Sigmoid colon (tissue), 7 donors: ENCODE measurements around the gene CPSF7. TPM values are rescaled to one million over a fixed set of nuclear protein-coding genes. Genes with fewer than 3 reads are reported as not detected.
A peak's percentile ranks its signal among the peaks of the same experiment; 100 is the strongest.

Source experiments
- DNase-seq: peaks from one replicate; pipeline ENCODE4 v3.0.0-alpha.2; 2019
- H3K27ac ChIP-seq, 4 donors: fragments of 200-600 bp; sonication (generic); one replicate each; pipeline ENCODE4 v1.5.1; 2016 to 2019; ENCODE audit warnings: mild to moderate bottlenecking in 1 of 4
- H3K27me3 ChIP-seq, 3 donors: fragments of 200-600 bp; sonication (generic); one replicate each; pipeline ENCODE4 v1.5.1; 2019; ENCODE audit warnings: mild to moderate bottlenecking in 1 of 3
- H3K36me3 ChIP-seq, 4 donors: fragments of 200-600 bp; sonication (generic); one replicate each; pipeline ENCODE4 v1.5.1; 2016 to 2019
- H3K4me1 ChIP-seq, 4 donors: fragments of 200-600 bp; sonication (generic); one replicate each; pipeline ENCODE4 v1.5.1; 2017 to 2019
- H3K4me3 ChIP-seq, 4 donors: fragments of 200-600 bp; sonication (generic); one replicate each; pipeline ENCODE4 v1.5.1; 2017 to 2019; ENCODE audit warnings: mild to moderate bottlenecking in 2 of 4, moderate library complexity in 1 of 4
- H3K9me3 ChIP-seq, 4 donors: fragments of 200-600 bp in 3 of 4; sonication (generic) in 3 of 4; one replicate each; pipeline versions ENCODE4 v1.5.1 to v1.6.1; 2013 to 2019
- EP300 ChIP-seq, 4 donors: sonication (generic); formaldehyde crosslinking; IDR thresholded peaks; one replicate each; pipeline ENCODE4 v1.6.1; 2017; ENCODE audit warnings: antibody characterized with exemption in 4 of 4
- POLR2A ChIP-seq, 2 donors: fragments of 450-650 bp; IDR thresholded peaks; one replicate each; pipeline ENCODE4 v1.6.1; 2016; ENCODE audit warnings: antibody characterized with exemption in 2 of 2, mild to moderate bottlenecking in 2 of 2, moderate library complexity in 2 of 2
- POLR2AphosphoS5 ChIP-seq, 4 donors: sonication (generic); formaldehyde crosslinking; IDR thresholded peaks; one replicate each; pipeline ENCODE4 v1.6.1; 2017; ENCODE audit warnings: antibody characterized with exemption in 4 of 4
- WGBS, 2 donors: extraction: QIAGEN DNeasy Blood & Tissue Kit; methylation state at CpG; one replicate each; pipeline ENCODE4 v1.1.7; 2013; 5-methylcytosine and 5-hydroxymethylcytosine counted together
- intact Hi-C: fragments of 100-400 bp; cut with DNase I; formaldehyde crosslinking; loops from one replicate; pipeline ENCODE4 v1.15.1; 2023
- polyA plus RNA-seq, 3 donors: library from polyadenylated mRNA; stranded (reverse); fragments of 200-250 nt; gene quantifications; one replicate each; pipeline ENCODE4 v1.2.3, GENCODE V29; 2013
- total RNA-seq, 4 donors: library from RNA; depleted of rRNA; stranded (reverse); fragments of >200 nt; gene quantifications; one replicate each; pipeline ENCODE4 v1.1.0, GENCODE V29; 2016
- TF ChIP-seq, protein P1 (sequence below), 4 experiments: fragments of 450-650 bp in 3 of 4; fragments of 200-600 bp in 1 of 4; IDR thresholded peaks; one replicate each; pipeline ENCODE4 v1.5.1; 2016 to 2019; ENCODE audit warnings: antibody characterized with exemption in 4 of 4, mild to moderate bottlenecking in 3 of 4, moderate library complexity in 2 of 4
- donor health status: healthy with polysubstance abuse.
- donor health status: Bipolar disorder and iron deficiency.
- donor health status: healthy.

The CPSF7 gene
- total and polyA plus RNA-seq, 7 donors: 18.0 to 48.4 (median 41.5) TPM

GRCh38 chr11:61369372-61370348 is 60.1 kb downstream of the CPSF7 start:
- intact Hi-C loops: no loop called here
- DNase-seq: peak; percentile 76
- no peaks in the 10 kb centered on the region for H3K4me1 ChIP-seq
- no peak overlapping the region for H3K27ac ChIP-seq
- H3K4me3 ChIP-seq: no peak overlapping the region
- TF ChIP-seq POLR2A (IDR thresholded peaks at IDR 0.05): no peak
- TF ChIP-seq POLR2AphosphoS5 (IDR thresholded peaks at IDR 0.05): peak in 3 of 4 donors; percentile 11 to 27 (median 16)
- TF ChIP-seq, protein P1, sequence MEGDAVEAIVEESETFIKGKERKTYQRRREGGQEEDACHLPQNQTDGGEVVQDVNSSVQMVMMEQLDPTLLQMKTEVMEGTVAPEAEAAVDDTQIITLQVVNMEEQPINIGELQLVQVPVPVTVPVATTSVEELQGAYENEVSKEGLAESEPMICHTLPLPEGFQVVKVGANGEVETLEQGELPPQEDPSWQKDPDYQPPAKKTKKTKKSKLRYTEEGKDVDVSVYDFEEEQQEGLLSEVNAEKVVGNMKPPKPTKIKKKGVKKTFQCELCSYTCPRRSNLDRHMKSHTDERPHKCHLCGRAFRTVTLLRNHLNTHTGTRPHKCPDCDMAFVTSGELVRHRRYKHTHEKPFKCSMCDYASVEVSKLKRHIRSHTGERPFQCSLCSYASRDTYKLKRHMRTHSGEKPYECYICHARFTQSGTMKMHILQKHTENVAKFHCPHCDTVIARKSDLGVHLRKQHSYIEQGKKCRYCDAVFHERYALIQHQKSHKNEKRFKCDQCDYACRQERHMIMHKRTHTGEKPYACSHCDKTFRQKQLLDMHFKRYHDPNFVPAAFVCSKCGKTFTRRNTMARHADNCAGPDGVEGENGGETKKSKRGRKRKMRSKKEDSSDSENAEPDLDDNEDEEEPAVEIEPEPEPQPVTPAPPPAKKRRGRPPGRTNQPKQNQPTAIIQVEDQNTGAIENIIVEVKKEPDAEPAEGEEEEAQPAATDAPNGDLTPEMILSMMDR (IDR thresholded peaks at IDR 0.05): no peak
- no peak for TF ChIP-seq EP300 (IDR thresholded peaks at IDR 0.05)
- H3K9me3 ChIP-seq: no peaks in the 10 kb centered on the region
- H3K36me3 ChIP-seq: peaks cover 14 to 71% (median 43%) of the 10 kb centered on the region in 4 donors
- H3K27me3 ChIP-seq: no peaks in the 10 kb centered on the region
- 87 to 88% methylated on average over 9 of the region's 9 CpGs for WGBS, 2 donors

GRCh38 chr11:61368646-61369045 is 61.1 kb downstream of the CPSF7 start:
- no peak for DNase-seq
- TF ChIP-seq, protein P1 (IDR thresholded peaks at IDR 0.05): no peak
- TF ChIP-seq POLR2A (IDR thresholded peaks at IDR 0.05) (no peak), EP300 (IDR thresholded peaks at IDR 0.05) (no peak), POLR2AphosphoS5 (IDR thresholded peaks at IDR 0.05) (no peak)
- H3K27me3 ChIP-seq: no peaks in the 10 kb centered on the region
- no peaks in the 10 kb centered on the region for H3K9me3 ChIP-seq
- 92 to 96% methylated on average over 7 of the region's 7 CpGs for WGBS, 2 donors
- H3K27ac ChIP-seq: no peak overlapping the region
- H3K4me3 ChIP-seq: no peak overlapping the region
- intact Hi-C loops: no loop called here
- peaks cover 0 to 4% (median under 1%) of the 10 kb centered on the region in 4 donors for H3K4me1 ChIP-seq
- H3K36me3 ChIP-seq: peaks cover 20 to 77% (median 47%) of the 10 kb centered on the region in 4 donors

- Histone ChIP-seq H3K4me3 (no peak overlapping the region), H3K36me3 (peaks cover 20 to 77% (median 47%) of the 10 kb centered on the region in 4 donors), H3K9me3 (no peaks in the 10 kb centered on the region), H3K4me1 (peaks cover 0 to 14% (median 12%) of the 10 kb centered on the region in 4 donors), H3K27ac (no peak overlapping the region), H3K27me3 (no peaks in the 10 kb centered on the region)
- TF ChIP-seq POLR2A (IDR thresholded peaks at IDR 0.05): no peak
- no peak for TF ChIP-seq POLR2AphosphoS5 (IDR thresholded peaks at IDR 0.05)
- TF ChIP-seq, protein P1 (IDR thresholded peaks at IDR 0.05): no peak
- TF ChIP-seq EP300 (IDR thresholded peaks at IDR 0.05): no peak
- WGBS, 2 donors: 83 to 92% methylated on average over 6 of the region's 6 CpGs
- intact Hi-C loops: no loop called here
- no peak for DNase-seq
These were observed 62.4 kb downstream of the CPSF7 start for GRCh38 chr11:61367406-61367805.

DNA sequence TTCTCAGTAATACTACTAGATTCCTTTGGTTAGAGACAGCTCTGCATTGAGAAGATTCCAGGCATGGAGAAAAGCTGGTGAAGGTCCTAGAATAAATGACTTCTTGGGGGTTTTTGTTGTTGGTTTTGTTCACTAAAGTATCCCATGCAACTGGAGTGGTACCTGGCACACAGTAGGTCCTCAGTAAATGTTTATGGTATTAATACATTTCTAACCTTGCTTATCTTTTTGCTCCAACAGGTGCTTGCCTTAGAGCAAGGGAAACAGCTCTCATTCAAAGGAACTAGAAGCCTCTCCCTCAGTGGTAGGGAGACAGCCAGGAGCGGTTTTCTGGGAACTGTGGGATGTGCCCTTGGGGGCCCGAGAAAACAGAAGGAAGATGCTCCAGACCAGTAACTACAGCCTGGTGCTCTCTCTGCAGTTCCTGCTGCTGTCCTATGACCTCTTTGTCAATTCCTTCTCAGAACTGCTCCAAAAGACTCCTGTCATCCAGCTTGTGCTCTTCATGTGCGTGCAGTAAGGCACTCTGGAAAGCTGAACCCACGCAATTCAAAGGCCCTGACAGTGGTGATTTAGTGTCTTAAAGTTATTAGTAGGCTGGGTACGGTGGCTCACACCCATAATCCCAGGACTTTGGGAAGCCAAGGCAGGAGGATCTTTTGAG is 65.6 kb downstream of the CPSF7 start:
- DNase-seq: no peak
- H3K4me1 ChIP-seq: peaks cover 2 to 30% (median 27%) of the 10 kb centered on the region in 4 donors
- peaks cover 15 to 55% (median 44%) of the 10 kb centered on the region in 4 donors for H3K36me3 ChIP-seq
- H3K4me3 ChIP-seq: no peak overlapping the region
- no peak for TF ChIP-seq EP300 (IDR thresholded peaks at IDR 0.05)
- TF ChIP-seq POLR2A (IDR thresholded peaks at IDR 0.05): no peak
- TF ChIP-seq POLR2AphosphoS5 (IDR thresholded peaks at IDR 0.05): no peak
- TF ChIP-seq, protein P1 (IDR thresholded peaks at IDR 0.05): no peak
- no peak overlapping the region for H3K27ac ChIP-seq
- WGBS, 2 donors: 89 to 94% methylated on average over 5 of the region's 5 CpGs
- H3K9me3 ChIP-seq: no peaks in the 10 kb centered on the region
- intact Hi-C loops: no loop called here
- no peaks in the 10 kb centered on the region for H3K27me3 ChIP-seq
